IPS DF 6.9 (cell line): ENCODE data around the gene TNS1.

Experiments
- DNase-seq: peaks from one replicate; pipeline ENCODE4 v3.0.0-alpha.2; 2013; ENCODE audit warnings: low read depth, low spot score
- H3K27ac ChIP-seq: one replicate; pipeline ENCODE4 v1.5.1; 2013; ENCODE audit warnings: low read length, control low read depth
- H3K27me3 ChIP-seq: 2 replicates; pipeline ENCODE4 v1.6.1; 2013; ENCODE audit warnings: mild to moderate bottlenecking, low read length; ENCODE audit not compliant: control insufficient read depth, insufficient read depth
- H3K36me3 ChIP-seq: 2 replicates; pipeline ENCODE4 v1.6.1; 2013; ENCODE audit warnings: low read length; ENCODE audit not compliant: control insufficient read depth, insufficient read depth
- H3K4me1 ChIP-seq: 2 replicates; pipeline ENCODE4 v1.6.1; 2013; ENCODE audit warnings: low read length; ENCODE audit not compliant: control insufficient read depth, insufficient read depth
- H3K4me3 ChIP-seq: 2 replicates; pipeline ENCODE4 v1.5.1; 2013; ENCODE audit warnings: mild to moderate bottlenecking, low read length
- H3K9me3 ChIP-seq: 2 replicates; pipeline ENCODE4 v1.6.1; 2013; ENCODE audit warnings: low read length, inconsistent platforms; ENCODE audit not compliant: control insufficient read depth, insufficient read depth
- WGBS: extraction: QIAGEN DNeasy Blood & Tissue Kit; methylation state at CpG from one replicate; pipeline ENCODE4 v1.1.7; 2013; ENCODE audit warnings: mixed read lengths, missing lambda C conversion rate; ENCODE audit not compliant: insufficient read length, insufficient coverage; 5-methylcytosine and 5-hydroxymethylcytosine counted together

TNS1 gene

GRCh38 chr2:217929757-217930707, 72.8 kb downstream of the TNS1 start:
- H3K9me3 ChIP-seq: no peaks in the 10 kb centered on the region
- WGBS: no CpG with 5 or more reads among the region's 14 CpGs
- DNase-seq: no peak
- H3K36me3 ChIP-seq: no peaks in the 10 kb centered on the region
- no peaks in the 10 kb centered on the region for H3K27me3 ChIP-seq
- H3K4me1 ChIP-seq: peaks cover 6% of the 10 kb centered on the region; the same call in 1 of the 2 replicates
- H3K4me3 ChIP-seq: no peak overlapping the region
- no peak overlapping the region for H3K27ac ChIP-seq

- Histone ChIP-seq H3K4me1 (0 out of 2 replicates have a peak, but pooled peaks cover 2% of the 10 kb centered on the region), H3K27me3 (no peaks in the 10 kb centered on the region), H3K27ac (no peak overlapping the region), H3K9me3 (no peaks in the 10 kb centered on the region), H3K36me3 (no peaks in the 10 kb centered on the region), H3K4me3 (no peak overlapping the region)
- no CpG with 5 or more reads among the region's 8 CpGs for WGBS
- DNase-seq: no peak
These were observed 73.5 kb downstream of the TNS1 start for GRCh38 chr2:217929272-217929671.

DNA sequence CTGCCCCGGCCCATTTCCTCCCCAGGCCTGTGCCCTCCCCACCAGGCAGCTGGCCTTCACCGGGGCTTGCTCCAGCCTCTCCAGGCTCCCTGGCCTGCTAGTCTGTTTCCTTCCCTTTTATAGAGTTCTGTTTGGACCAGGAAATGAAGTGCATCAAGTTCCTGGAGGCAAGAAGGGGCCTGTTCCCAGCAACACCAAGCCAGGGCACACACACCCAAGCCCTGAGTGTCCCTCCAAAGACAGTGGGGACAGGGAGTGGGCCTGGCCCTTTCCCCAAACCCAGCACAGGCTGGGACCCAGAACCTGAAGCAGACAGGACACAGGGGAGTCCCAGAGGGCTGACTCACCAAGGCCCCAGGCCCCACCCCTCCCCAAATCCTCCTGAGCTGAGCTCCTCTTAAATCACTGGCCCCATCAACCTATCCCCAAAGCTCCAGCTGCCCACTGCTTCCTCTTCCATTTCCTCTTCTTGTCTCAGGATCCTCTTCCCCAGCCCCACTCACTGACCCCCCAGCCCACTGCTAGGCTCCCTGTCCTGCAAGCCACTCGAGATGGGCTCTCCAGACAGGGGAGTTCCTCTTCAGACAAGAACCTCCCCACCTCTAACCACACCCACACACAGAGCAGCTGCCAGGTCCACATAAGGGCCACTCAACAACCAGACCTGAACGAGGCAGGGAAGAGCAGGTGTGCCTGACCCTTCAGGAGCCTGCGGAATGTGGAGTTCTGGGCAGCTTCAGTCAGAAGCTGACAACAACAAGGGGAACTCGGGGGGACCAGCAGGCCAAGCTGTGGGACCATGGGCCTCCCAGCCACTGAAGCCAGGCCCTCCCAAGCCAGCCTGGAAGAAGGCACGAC, 74.2 kb downstream of the TNS1 start:
- no peaks in the 10 kb centered on the region for H3K27me3 ChIP-seq
- no peak overlapping the region for H3K4me3 ChIP-seq
- no peaks in the 10 kb centered on the region for H3K36me3 ChIP-seq
- 0 out of 2 replicates have a peak, but pooled peaks cover 2% of the 10 kb centered on the region for H3K4me1 ChIP-seq
- no CpG with 5 or more reads among the region's 7 CpGs for whole genome bisulfite sequencing
- H3K27ac ChIP-seq: no peak overlapping the region
- no peaks in the 10 kb centered on the region for H3K9me3 ChIP-seq
- DNase-seq: no peak

DNA sequence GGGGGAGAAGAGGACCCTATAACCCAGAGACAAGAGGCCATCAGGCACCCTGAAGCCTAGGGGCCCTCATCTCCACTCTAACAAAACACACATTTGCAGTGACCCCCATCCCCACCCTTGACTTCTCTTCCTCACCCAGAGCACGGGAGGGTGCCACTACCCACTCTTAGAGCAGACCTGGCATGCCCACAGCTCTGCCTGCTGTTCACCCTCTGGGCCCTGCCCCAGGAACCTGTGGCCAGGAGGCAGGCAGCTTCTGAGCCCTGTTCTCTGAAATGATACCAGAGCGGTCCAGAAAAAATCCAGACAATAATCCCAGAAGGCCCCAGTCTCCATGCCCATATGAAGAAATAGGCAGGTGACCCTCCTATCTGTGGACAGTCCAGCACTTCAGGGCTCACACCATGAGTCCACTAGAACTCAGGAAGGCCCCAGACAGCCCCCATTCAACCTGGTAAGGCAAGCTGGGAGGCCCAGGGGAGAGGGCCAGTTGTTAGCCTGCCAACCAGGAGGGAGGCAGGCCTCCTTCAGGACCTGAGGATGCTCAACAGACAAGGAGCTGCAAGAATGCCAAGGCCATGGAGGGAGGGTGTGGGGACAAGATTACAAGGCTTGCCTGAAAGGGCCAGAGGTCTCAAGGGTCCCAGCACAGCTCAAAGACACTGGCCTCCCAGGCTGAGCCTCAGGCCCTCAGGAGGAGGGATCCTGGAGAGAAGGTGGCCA, 75.0 kb downstream of the TNS1 start:
- no peak overlapping the region for H3K27ac ChIP-seq
- peaks cover 2% of the 10 kb centered on the region; the same call in 1 of the 2 replicates for H3K4me1 ChIP-seq
- no peaks in the 10 kb centered on the region for H3K27me3 ChIP-seq
- no peak for DNase-seq
- H3K4me3 ChIP-seq: no peak overlapping the region
- no CpG with 5 or more reads among the region's 2 CpGs for WGBS
- H3K36me3 ChIP-seq: no peaks in the 10 kb centered on the region
- no peaks in the 10 kb centered on the region for H3K9me3 ChIP-seq

- WGBS: no CpG with 5 or more reads among the region's 2 CpGs
- H3K36me3 ChIP-seq: no peaks in the 10 kb centered on the region
- no peak overlapping the region for H3K27ac ChIP-seq
- no peaks in the 10 kb centered on the region for H3K27me3 ChIP-seq
- H3K4me3 ChIP-seq: no peak overlapping the region
- peaks cover 5% of the 10 kb centered on the region for H3K4me1 ChIP-seq
- no peaks in the 10 kb centered on the region for H3K9me3 ChIP-seq
- no peak for DNase-seq
These were observed 76.0 kb downstream of the TNS1 start for GRCh38 chr2:217926801-217927200.

- no peak for DNase-seq
- no peaks in the 10 kb centered on the region for H3K36me3 ChIP-seq
- no peaks in the 10 kb centered on the region for H3K9me3 ChIP-seq
- H3K27me3 ChIP-seq: no peaks in the 10 kb centered on the region
- peaks cover 13% of the 10 kb centered on the region for H3K4me1 ChIP-seq
- H3K27ac ChIP-seq: no peak overlapping the region
- WGBS: no CpG with 5 or more reads among the region's 5 CpGs
- no peak overlapping the region for H3K4me3 ChIP-seq
These were observed 78.4 kb downstream of the TNS1 start for GRCh38 chr2:217924346-217924901.

DNA sequence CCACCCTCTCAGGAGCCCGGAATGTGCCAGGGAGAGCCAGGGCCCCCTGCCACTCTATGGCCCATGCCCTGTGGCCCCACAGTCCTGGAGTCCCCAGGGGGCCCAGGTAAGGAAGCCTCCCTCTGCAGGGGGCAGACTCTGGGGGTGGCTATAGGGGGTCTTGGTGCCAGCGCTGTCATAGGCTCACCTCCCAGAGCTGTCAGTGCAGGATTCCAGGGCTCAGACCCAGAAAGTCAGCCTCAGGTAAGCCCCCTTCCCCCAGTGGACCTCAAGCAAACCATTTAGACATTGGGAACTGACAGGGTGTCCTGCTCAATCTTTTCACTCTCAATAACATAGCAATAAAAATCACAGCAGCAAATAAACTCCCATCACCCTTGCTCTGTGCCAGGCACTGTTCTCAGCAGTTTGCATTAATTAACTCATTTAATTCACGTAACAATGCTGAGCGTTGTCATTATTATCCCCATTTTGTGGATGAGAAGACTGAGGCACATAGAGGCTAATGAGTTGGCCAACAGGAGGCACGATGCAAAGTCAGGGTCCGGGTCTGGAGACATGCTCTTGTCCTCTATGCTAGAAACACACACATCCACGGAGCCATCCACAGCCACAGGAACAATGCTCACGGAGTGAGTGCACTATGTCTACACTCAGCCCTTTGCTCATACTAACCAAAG, 79.6 kb downstream of the TNS1 start:
- H3K27ac ChIP-seq: no peak overlapping the region
- no peaks in the 10 kb centered on the region for H3K36me3 ChIP-seq
- H3K27me3 ChIP-seq: no peaks in the 10 kb centered on the region
- H3K4me1 ChIP-seq: peaks cover 22% of the 10 kb centered on the region
- WGBS: no CpG with 5 or more reads among the region's 8 CpGs
- H3K9me3 ChIP-seq: no peaks in the 10 kb centered on the region
- no peak for DNase-seq
- no peak overlapping the region for H3K4me3 ChIP-seq

- no peak overlapping the region for H3K27ac ChIP-seq
- no peaks in the 10 kb centered on the region for H3K36me3 ChIP-seq
- H3K27me3 ChIP-seq: no peaks in the 10 kb centered on the region
- no peaks in the 10 kb centered on the region for H3K9me3 ChIP-seq
- H3K4me1 ChIP-seq: peaks cover 22% of the 10 kb centered on the region
- no peak for DNase-seq
- no peak overlapping the region for H3K4me3 ChIP-seq
- no CpG with 5 or more reads among the region's 19 CpGs for WGBS
These were observed 80.4 kb downstream of the TNS1 start for GRCh38 chr2:217922101-217923006.
